ENCODE measurements around the gene SLC22A3.

SLC22A3 gene

DNA sequence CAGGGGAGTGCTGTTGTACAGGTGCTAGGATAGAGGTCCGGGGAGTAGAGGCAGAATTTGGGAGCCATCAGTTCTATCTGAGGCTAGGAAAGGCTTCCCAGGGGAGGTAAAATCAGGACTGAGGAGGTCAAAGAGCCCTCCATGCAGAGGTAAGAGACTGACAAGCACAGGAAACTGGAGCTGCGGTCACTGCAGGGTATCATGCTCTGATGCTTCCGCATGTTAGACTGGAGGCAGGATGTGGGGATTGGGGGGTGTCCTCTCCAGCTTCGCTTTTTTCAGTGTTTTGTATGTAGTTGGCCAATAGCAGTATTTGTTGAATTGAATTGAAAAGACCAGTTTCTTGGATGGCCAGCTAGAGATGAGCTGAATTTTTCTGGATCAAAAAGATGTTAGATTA is 87.8 kb downstream of the SLC22A3 start:
- DNase-seq = no peak
- Mint-ChIP-seq H3K4me3 (no peak overlapping the region), H3K27ac (no peak overlapping the region), H3K27me3 (ENCODE audit: low read depth, poor library complexity) (peaks cover 28% of the 10 kb centered on the region), H3K4me1 (peaks cover 17% of the 10 kb centered on the region), H3K36me3 (ENCODE audit: low read depth) (no peaks in the 10 kb centered on the region), H3K9me3 (no peaks in the 10 kb centered on the region)
- TF ChIP-seq, protein P1, sequence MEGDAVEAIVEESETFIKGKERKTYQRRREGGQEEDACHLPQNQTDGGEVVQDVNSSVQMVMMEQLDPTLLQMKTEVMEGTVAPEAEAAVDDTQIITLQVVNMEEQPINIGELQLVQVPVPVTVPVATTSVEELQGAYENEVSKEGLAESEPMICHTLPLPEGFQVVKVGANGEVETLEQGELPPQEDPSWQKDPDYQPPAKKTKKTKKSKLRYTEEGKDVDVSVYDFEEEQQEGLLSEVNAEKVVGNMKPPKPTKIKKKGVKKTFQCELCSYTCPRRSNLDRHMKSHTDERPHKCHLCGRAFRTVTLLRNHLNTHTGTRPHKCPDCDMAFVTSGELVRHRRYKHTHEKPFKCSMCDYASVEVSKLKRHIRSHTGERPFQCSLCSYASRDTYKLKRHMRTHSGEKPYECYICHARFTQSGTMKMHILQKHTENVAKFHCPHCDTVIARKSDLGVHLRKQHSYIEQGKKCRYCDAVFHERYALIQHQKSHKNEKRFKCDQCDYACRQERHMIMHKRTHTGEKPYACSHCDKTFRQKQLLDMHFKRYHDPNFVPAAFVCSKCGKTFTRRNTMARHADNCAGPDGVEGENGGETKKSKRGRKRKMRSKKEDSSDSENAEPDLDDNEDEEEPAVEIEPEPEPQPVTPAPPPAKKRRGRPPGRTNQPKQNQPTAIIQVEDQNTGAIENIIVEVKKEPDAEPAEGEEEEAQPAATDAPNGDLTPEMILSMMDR (IDR thresholded peaks at IDR 0.05) = no peak

DNA sequence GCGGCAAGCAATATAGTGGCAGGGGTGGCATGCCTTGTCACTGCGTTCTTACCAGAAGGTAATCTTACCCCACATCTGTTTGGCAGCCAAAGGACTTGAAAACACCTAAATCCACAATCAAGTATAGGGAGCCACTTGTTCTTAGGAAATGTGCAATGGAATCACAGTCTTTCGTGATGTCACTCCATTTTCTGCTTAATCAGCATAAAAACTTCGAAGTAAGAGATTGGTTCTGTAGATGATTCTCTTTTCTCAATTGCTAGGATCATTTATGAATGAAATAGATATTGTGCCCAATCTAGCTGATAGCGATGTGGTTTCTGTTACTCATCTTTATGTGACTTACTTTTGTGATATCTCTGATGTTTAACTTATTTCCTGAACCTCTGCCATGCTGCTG is 89.0 kb downstream of the SLC22A3 start:
- Mint-ChIP-seq H3K9me3 (no peaks in the 10 kb centered on the region), H3K27me3 (ENCODE audit: low read depth, poor library complexity) (peaks cover 32% of the 10 kb centered on the region), H3K27ac (no peak overlapping the region), H3K36me3 (ENCODE audit: low read depth) (no peaks in the 10 kb centered on the region), H3K4me1 (peaks cover 5% of the 10 kb centered on the region), H3K4me3 (no peak overlapping the region)
- TF ChIP-seq, protein P1 (IDR thresholded peaks at IDR 0.05) = no peak
- no peak for DNase-seq

DNA sequence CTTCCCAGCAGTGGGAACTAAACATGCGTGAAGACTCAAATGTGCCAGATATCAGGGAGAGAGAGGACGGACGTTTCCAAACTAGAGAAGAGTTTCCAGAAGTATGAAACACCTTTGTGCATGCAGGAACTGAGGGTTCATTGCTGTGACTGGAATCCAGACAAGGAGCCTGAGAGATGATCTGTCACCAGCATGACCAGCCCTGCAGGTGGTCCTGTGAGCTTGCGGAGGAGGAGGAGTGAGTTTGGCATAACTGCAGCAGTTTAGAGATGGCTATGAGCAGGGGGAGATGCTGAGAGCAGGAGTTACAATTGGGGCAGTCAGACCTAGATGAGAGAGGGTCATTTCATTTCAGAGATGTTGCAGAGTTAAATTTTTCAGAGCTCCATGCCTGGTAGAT is 89.6 kb downstream of the SLC22A3 start:
- no peak overlapping the region for H3K4me3 Mint-ChIP-seq
- H3K4me1 Mint-ChIP-seq = peaks cover 5% of the 10 kb centered on the region
- TF ChIP-seq, protein P1 (IDR thresholded peaks at IDR 0.05) = no peak
- no peak for DNase-seq
- no peaks in the 10 kb centered on the region for H3K9me3 Mint-ChIP-seq
- peaks cover 32% of the 10 kb centered on the region for H3K27me3 Mint-ChIP-seq (ENCODE audit: low read depth, poor library complexity)
- H3K27ac Mint-ChIP-seq = no peak overlapping the region
- no peaks in the 10 kb centered on the region for H3K36me3 Mint-ChIP-seq (ENCODE audit: low read depth)

DNA sequence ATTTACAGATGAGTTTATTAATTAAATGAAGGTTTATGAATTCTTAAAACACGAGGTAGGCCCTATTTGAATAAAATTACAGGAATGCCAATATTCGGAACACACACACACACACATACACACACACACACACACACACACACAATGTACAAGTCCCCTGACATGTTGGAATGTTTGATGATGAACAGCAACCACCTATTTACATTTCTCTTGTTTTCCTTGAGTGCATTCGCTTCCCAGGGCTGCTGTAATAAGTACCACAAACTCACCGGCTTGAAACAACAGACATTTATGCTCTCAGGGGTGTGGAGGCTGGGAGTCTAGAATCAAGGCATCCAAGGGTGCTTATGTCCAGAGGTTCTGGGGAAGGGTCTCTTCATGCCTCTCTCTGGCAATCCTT is 90.3 kb downstream of the SLC22A3 start:
- peaks cover 5% of the 10 kb centered on the region for H3K4me1 Mint-ChIP-seq
- TF ChIP-seq, protein P1 (IDR thresholded peaks at IDR 0.05) = no peak
- no peak overlapping the region for H3K4me3 Mint-ChIP-seq
- no peaks in the 10 kb centered on the region for H3K36me3 Mint-ChIP-seq (ENCODE audit: low read depth)
- no peak overlapping the region for H3K27ac Mint-ChIP-seq
- no peaks in the 10 kb centered on the region for H3K9me3 Mint-ChIP-seq
- peaks cover 32% of the 10 kb centered on the region for H3K27me3 Mint-ChIP-seq (ENCODE audit: low read depth, poor library complexity)
- DNase-seq = no peak

DNA sequence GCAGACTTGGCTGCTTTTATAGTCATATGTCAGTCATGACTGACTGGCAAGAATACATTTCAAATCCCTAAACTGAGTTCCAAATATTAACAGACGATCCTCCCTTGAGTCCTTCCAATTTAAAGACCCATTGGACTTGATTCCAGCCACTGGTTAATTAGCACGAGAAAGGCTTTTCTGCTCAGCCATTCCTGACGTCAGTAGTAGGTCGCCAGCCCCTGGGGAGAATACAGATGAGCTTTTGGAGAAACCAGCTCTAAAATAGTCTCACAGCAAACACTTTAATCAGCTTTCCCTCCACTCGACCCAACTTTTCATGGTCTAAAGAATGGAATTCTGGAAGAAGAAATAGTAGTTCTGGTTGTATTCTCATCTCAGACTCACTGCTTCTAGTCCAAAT is 91.6 kb downstream of the SLC22A3 start:
- H3K27ac Mint-ChIP-seq = no peak overlapping the region
- H3K27me3 Mint-ChIP-seq (ENCODE audit: low read depth, poor library complexity) = peaks cover 26% of the 10 kb centered on the region

DNA sequence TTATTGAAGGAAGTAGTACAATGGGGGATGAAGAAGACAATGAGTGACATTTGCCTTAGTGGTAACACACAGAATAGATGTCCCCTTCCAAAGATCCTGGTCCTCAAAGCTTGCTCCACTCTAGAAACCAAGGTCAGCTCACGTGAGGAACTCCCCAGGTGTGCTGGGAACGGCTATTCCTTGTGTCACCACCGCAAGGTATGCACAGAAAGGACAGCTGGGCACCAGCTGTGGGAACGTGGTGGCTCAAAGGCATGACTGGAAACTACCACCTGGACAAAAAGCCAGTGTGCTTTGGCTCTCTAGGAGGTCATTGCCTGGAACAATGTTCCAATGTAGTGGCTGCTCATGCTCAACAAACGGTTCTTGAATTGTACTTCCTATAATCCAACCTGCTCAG is 94.0 kb downstream of the SLC22A3 start:
- Mint-ChIP-seq H3K27me3 (ENCODE audit: low read depth, poor library complexity) (peaks cover 13% of the 10 kb centered on the region), H3K27ac (no peak overlapping the region), H3K36me3 (ENCODE audit: low read depth) (no peaks in the 10 kb centered on the region), H3K9me3 (no peaks in the 10 kb centered on the region), H3K4me3 (no peak overlapping the region), H3K4me1 (peaks cover 5% of the 10 kb centered on the region)
- no peak for DNase-seq
- TF ChIP-seq, protein P1 (IDR thresholded peaks at IDR 0.05) = no peak

More for the DNA sequence above, 91.6 kb downstream of the SLC22A3 start:
- H3K4me3 Mint-ChIP-seq = no peak overlapping the region
- no peak for DNase-seq
- peaks cover 5% of the 10 kb centered on the region for H3K4me1 Mint-ChIP-seq
- no peaks in the 10 kb centered on the region for H3K9me3 Mint-ChIP-seq
- no peaks in the 10 kb centered on the region for H3K36me3 Mint-ChIP-seq (ENCODE audit: low read depth)
- TF ChIP-seq, protein P1 (IDR thresholded peaks at IDR 0.05) = no peak

All from nephron progenitor cell (in vitro differentiated cells).